Medulla oblongata (tissue), 1 donor: ENCODE data around the gene DUOXA1.
"Not testable (repeated sequence)": the region's sequence is repeated elsewhere in the genome, so short reads cannot be mapped to it uniquely, and the experiment has no call there.

Experiments used
- DNase-seq: peaks from one replicate; pipeline ENCODE4 v3.0.0-alpha.2; 2015; ENCODE audit errors: extremely low spot score

DUOXA1 gene

GRCh38 chr15:45093013-45093412, 36.7 kb downstream of the DUOXA1 start:
- DNase-seq = no peak

- no peak for DNase-seq
Observed at GRCh38 chr15:45091576-45091975, 38.1 kb downstream of the DUOXA1 start.

GRCh38 chr15:45091161-45091560, 38.5 kb downstream of the DUOXA1 start:
- no peak for DNase-seq

GRCh38 chr15:45089712-45090373, 39.8 kb downstream of the DUOXA1 start:
- no peak for DNase-seq

- DNase-seq = no peak
Observed at GRCh38 chr15:45088801-45089711, 40.6 kb downstream of the DUOXA1 start.

- DNase-seq = no peak
Observed at GRCh38 chr15:45087513-45087912, 42.2 kb downstream of the DUOXA1 start.

- no peak for DNase-seq
Observed at GRCh38 chr15:45084163-45084562, 45.5 kb downstream of the DUOXA1 start.

GRCh38 chr15:45083223-45083622, 46.5 kb downstream of the DUOXA1 start:
- DNase-seq = no peak

- DNase-seq = not testable (repeated sequence)
Observed at GRCh38 chr15:45082412-45082811, 47.3 kb downstream of the DUOXA1 start.

- not testable (repeated sequence) for DNase-seq
Observed at GRCh38 chr15:45080593-45080992, 49.1 kb downstream of the DUOXA1 start.

- not testable (repeated sequence) for DNase-seq
Observed at GRCh38 chr15:45079628-45080246, 49.9 kb downstream of the DUOXA1 start.

GRCh38 chr15:45079201-45079600, 50.5 kb downstream of the DUOXA1 start:
- not testable (repeated sequence) for DNase-seq

- DNase-seq = not testable (repeated sequence)
Observed at GRCh38 chr15:45077391-45077790, 52.3 kb downstream of the DUOXA1 start.

- not testable (repeated sequence) for DNase-seq
Observed at GRCh38 chr15:45075440-45076320, 54.0 kb downstream of the DUOXA1 start.

- not testable (repeated sequence) for DNase-seq
Observed at GRCh38 chr15:45073602-45074001, 56.1 kb downstream of the DUOXA1 start.

- DNase-seq = not testable (repeated sequence)
Observed at GRCh38 chr15:45069942-45070360, 59.7 kb downstream of the DUOXA1 start.
